ENCODE results near the gene CAMKMT. TPM values are rescaled to one million over a fixed set of nuclear protein-coding genes. Genes with fewer than 3 reads are reported as not detected.

Gene CAMKMT
- total RNA-seq, 6 donors from 2014 or later = 7.7 to 17.8 (median 12.2) TPM

DNA sequence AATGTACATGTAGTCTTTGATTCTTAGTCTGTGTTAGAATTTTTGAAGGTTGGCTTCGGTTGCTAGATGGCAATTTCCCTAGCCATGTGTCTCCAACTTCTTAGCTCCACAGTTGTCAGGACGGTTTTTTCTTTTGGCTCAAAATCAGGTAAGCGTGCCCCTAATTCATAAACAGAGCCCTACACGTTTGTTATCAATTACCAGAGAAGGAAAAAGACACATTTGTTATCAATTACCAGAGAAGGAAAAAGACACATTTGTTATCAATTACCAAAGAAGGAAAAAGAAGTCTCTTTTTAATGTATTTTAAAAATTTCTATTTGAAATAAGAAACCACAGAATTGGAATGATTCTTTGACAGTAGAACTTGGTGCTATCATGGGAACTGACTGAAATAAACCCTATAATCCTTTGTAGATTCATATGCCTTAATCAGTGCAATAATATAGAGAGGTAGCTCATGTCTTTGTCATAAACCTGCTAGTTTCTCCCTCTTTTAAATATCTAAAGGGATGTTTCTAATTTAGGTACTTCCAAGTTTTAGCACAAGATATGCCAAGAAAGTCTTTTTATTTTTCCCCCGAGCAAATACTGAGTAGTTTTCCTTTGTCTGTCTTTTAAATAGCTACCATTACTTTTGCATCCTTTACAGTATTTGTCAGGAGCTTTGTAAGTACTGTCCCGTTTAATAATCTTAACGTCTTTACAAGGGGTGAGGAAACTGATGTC is 35.9 kb downstream of the CAMKMT start:
- Histone ChIP-seq H3K27ac (no peak overlapping the region), H3K4me3 (no peak overlapping the region), H3K9me3 (no peaks in the 10 kb centered on the region), H3K4me1 (no peaks in the 10 kb centered on the region), H3K27me3 (no peaks in the 10 kb centered on the region), H3K36me3 (no peaks in the 10 kb centered on the region)
- TF ChIP-seq EP300 (IDR thresholded peaks at IDR 0.05) (no peak), POLR2AphosphoS5 (IDR thresholded peaks at IDR 0.05) (no peak), POLR2A (IDR thresholded peaks at IDR 0.05) (no peak)
- TF ChIP-seq, protein P1, sequence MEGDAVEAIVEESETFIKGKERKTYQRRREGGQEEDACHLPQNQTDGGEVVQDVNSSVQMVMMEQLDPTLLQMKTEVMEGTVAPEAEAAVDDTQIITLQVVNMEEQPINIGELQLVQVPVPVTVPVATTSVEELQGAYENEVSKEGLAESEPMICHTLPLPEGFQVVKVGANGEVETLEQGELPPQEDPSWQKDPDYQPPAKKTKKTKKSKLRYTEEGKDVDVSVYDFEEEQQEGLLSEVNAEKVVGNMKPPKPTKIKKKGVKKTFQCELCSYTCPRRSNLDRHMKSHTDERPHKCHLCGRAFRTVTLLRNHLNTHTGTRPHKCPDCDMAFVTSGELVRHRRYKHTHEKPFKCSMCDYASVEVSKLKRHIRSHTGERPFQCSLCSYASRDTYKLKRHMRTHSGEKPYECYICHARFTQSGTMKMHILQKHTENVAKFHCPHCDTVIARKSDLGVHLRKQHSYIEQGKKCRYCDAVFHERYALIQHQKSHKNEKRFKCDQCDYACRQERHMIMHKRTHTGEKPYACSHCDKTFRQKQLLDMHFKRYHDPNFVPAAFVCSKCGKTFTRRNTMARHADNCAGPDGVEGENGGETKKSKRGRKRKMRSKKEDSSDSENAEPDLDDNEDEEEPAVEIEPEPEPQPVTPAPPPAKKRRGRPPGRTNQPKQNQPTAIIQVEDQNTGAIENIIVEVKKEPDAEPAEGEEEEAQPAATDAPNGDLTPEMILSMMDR (IDR thresholded peaks at IDR 0.05) = no peak
- WGBS, 2 donors = 50 to 68% methylated on average over 7 of the region's 7 CpGs
- no peak for DNase-seq
- ATAC-seq (ENCODE audit: low FRiP score in 2 of 2) = no peak

DNA sequence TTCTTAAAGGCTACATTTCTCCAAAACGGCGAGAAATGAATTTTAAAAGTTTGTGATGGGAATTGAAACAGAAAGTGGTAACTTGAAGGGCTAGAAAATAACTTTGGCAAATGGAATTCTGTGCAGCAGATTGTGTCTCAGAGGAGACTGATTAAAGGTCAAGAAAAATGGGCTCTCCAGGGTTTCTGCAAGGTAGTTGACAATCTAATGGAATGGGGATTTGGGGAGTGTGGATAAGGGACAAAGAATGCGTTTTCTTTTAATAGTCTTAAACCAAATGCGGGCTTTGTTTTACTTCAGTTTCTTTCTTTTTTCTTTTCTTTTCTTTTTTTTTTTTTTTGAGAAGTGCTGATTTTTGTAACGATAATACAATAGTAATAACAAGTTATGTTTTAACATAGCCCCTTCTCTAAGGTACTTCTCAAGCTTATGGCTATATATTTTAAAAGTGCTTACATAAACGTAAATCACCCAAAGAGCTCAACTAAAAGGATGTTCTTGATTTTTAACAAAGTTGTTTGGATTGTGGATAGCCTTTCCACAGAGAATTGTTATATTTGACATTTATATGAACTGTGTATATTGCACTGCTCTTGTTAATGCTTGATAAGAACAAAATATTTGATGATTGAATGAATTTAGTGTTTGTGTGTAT is 36.6 kb downstream of the CAMKMT start:
- Histone ChIP-seq H3K27me3 (no peaks in the 10 kb centered on the region), H3K4me1 (no peaks in the 10 kb centered on the region), H3K36me3 (peaks cover 0 to 1% (median 0%) of the 10 kb centered on the region in 4 donors), H3K9me3 (no peaks in the 10 kb centered on the region), H3K27ac (no peak overlapping the region), H3K4me3 (no peak overlapping the region)
- no peak for DNase-seq
- TF ChIP-seq POLR2AphosphoS5 (IDR thresholded peaks at IDR 0.05) = no peak
- no peak for ATAC-seq (ENCODE audit: low FRiP score in 2 of 2)
- 88 to 94% methylated on average over 6 of the region's 6 CpGs for WGBS, 2 donors

DNA sequence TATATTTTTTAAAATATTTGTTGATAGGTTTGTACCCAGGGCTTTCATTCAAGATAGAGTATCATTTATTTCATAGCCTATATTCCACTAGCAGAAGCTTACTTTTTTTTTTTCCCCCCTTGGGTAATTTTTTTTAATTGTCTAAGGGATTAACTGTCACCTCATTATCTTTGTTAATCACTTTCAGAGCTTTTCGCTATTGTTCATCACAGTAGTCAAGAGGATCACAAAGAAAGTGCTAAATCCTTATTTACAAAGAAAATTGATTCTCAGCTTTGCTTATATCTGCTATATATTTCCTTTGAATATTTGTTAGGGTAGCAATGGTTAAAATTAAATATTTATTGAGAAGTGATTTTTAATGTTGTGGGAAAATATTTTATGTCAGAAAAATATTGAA is 59.0 kb downstream of the CAMKMT start:
- H3K36me3 ChIP-seq = no peaks in the 10 kb centered on the region
- no peaks in the 10 kb centered on the region for H3K4me1 ChIP-seq
- H3K27ac ChIP-seq = no peak overlapping the region
- no peak overlapping the region for H3K4me3 ChIP-seq
- WGBS, 2 donors = 95 to 100% methylated on average over 1 of the region's 1 CpG
- no peaks in the 10 kb centered on the region for H3K27me3 ChIP-seq
- no peaks in the 10 kb centered on the region for H3K9me3 ChIP-seq
- ATAC-seq (ENCODE audit: low FRiP score in 2 of 2) = no peak
- no peak for DNase-seq
- TF ChIP-seq, protein P1 (IDR thresholded peaks at IDR 0.05) = no peak
- TF ChIP-seq EP300 (IDR thresholded peaks at IDR 0.05) = no peak

DNA sequence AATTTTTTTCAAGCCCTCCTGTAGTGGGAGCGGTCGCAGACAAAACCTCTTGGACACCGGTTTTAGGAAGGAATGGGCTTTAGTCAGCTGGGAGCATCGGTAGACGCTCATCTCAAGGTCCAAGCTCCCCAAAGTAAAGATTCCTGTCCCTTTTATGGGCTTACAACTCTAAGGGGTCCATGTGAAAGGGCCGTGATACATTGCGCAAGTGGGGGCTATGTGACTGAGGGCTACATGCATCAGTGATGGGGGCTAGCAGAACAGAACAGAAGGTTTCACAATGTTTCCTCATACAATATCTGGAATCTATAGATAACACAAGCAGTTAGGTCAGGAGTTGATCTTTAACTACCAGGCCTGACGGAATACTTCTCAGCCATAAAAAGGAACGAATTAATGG is 62.5 kb downstream of the CAMKMT start:
- DNase-seq = no peak
- H3K4me3 ChIP-seq = no peak overlapping the region
- 95 to 99% methylated on average over 9 of the region's 9 CpGs for WGBS, 2 donors
- no peaks in the 10 kb centered on the region for H3K27me3 ChIP-seq
- no peak overlapping the region for H3K27ac ChIP-seq
- H3K9me3 ChIP-seq = no peaks in the 10 kb centered on the region
- no peaks in the 10 kb centered on the region for H3K4me1 ChIP-seq
- H3K36me3 ChIP-seq = no peaks in the 10 kb centered on the region
- TF ChIP-seq POLR2A (IDR thresholded peaks at IDR 0.05) (no peak), EP300 (IDR thresholded peaks at IDR 0.05) (no peak)
- TF ChIP-seq, protein P1 (IDR thresholded peaks at IDR 0.05) = no peak
- ATAC-seq (ENCODE audit: low FRiP score in 2 of 2) = no peak

DNA sequence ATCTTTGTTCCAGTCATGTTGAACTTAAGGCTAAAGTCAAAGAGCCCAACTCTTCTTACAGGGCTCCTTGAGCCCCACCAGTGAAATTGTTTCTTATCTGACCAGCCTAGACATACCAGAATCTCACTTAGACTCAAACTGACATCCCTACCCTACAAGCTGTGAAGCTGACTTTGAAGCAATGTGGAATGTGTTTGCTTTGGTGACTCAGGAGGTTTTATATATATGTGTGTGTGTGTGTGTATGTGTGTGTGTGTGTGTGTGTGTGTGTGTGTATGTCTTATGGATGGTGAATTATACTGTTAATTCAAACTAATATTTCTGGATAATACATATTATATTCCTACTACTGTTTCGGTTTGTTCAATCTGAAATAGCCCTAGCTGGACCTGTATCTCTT is 67.3 kb downstream of the CAMKMT start:
- no peaks in the 10 kb centered on the region for H3K4me1 ChIP-seq
- H3K36me3 ChIP-seq = no peaks in the 10 kb centered on the region
- no peak for DNase-seq
- no peaks in the 10 kb centered on the region for H3K27me3 ChIP-seq
- H3K27ac ChIP-seq = no peak overlapping the region
- no peaks in the 10 kb centered on the region for H3K9me3 ChIP-seq
- H3K4me3 ChIP-seq = no peak overlapping the region
- TF ChIP-seq, protein P1 (IDR thresholded peaks at IDR 0.05) = no peak
- TF ChIP-seq POLR2A (IDR thresholded peaks at IDR 0.05) (no peak), EP300 (IDR thresholded peaks at IDR 0.05) (no peak), POLR2AphosphoS5 (IDR thresholded peaks at IDR 0.05) (no peak)
- no peak for ATAC-seq (ENCODE audit: low FRiP score in 2 of 2)
- 93 to 100% methylated on average over 1 of the region's 1 CpG for WGBS, 2 donors
